Right ventricle myocardium inferior (tissue), 1 donor: Measurements from ENCODE around the gene FGF12. TPM values are rescaled to one million over a fixed set of nuclear protein-coding genes. Genes with fewer than 3 reads are reported as not detected.

Experiments used
- ATAC-seq: fragments of 200-7000 bp; cut with Tn5 transposase; one replicate; pipeline ENCODE4 v1.9.1; 2020; ENCODE audit warnings: mild to moderate bottlenecking, moderate library complexity
- DNase-seq: peaks from one replicate; pipeline ENCODE4 v3.0.0; 2021; ENCODE audit errors: missing footprints
- intact Hi-C: fragments of 100-400 bp; cut with DNase I; formaldehyde crosslinking; loops from one replicate; pipeline ENCODE4 v1.11.0; 2022
- total RNA-seq: library from RNA; stranded (reverse); fragmentation: NEBNext Ultra II Directional; extraction: Animal tissue kit (Norgen Biotek cat#: 25700); gene quantifications from one replicate; pipeline ENCODE4 v1.2.1, GENCODE V29; 2021
- donor health status: DM: no; HTN: yes; CAD: no; lungs with severe emphysema.

Gene FGF12
- total RNA-seq, 1 donor from 2014 or later, result 340 TPM

GRCh38 chr3:192550356-192550755, 177.0 kb downstream of the FGF12 start:
- ATAC-seq (no peak), DNase-seq (no peak)
- intact Hi-C loops, result no loop called here

GRCh38 chr3:192545333-192545732, 182.0 kb downstream of the FGF12 start:
- no peak for ATAC-seq
- intact Hi-C loops, result no loop called here
- no peak for DNase-seq

- intact Hi-C loops, result no loop called here
- DNase-seq (no peak), ATAC-seq (no peak)
These were observed 184.2 kb downstream of the FGF12 start for GRCh38 chr3:192543163-192543562.

- DNase-seq (no peak), ATAC-seq (peak; percentile 21)
- intact Hi-C loops, result loop anchor here (2.0 to 5.0 kb wide), 2 partner anchors 22 to 35 kb away; no protein-coding TSS in a partner anchor
These were observed 210.5 kb downstream of the FGF12 start for GRCh38 chr3:192516820-192517219.

GRCh38 chr3:192515664-192516045, 211.7 kb downstream of the FGF12 start:
- no peak for DNase-seq
- intact Hi-C loops, result loop anchor here (2.0 to 5.0 kb wide), 2 partner anchors 21 to 33 kb away; no protein-coding TSS in a partner anchor
- ATAC-seq, result no peak

- intact Hi-C loops, result loop anchor here (5.0 kb wide), 1 partner anchor 33 kb away; no protein-coding TSS in a partner anchor
- ATAC-seq (peak; percentile 24), DNase-seq (no peak)
These were observed 212.3 kb downstream of the FGF12 start for GRCh38 chr3:192514754-192515663.

- intact Hi-C loops, result no loop called here
- ATAC-seq (no peak), DNase-seq (no peak)
These were observed 213.1 kb downstream of the FGF12 start for GRCh38 chr3:192514081-192514753.

- DNase-seq (no peak), ATAC-seq (no peak)
- intact Hi-C loops, result no loop called here
These were observed 221.6 kb downstream of the FGF12 start for GRCh38 chr3:192505731-192506130.

GRCh38 chr3:192501401-192501800, 225.9 kb downstream of the FGF12 start:
- no peak for DNase-seq
- intact Hi-C loops, result no loop called here
- ATAC-seq, result peak; percentile 49

GRCh38 chr3:192496905-192497587, 230.3 kb downstream of the FGF12 start:
- ATAC-seq (no peak), DNase-seq (no peak)
- intact Hi-C loops, result no loop called here

- peak; percentile 20 for ATAC-seq
- DNase-seq, result no peak
- intact Hi-C loops, result loop anchor here (2.0 kb wide), 1 partner anchor 23 kb away; no protein-coding TSS in a partner anchor
These were observed 233.2 kb downstream of the FGF12 start for GRCh38 chr3:192494174-192494573.

GRCh38 chr3:192490720-192491119, 236.6 kb downstream of the FGF12 start:
- no peak for DNase-seq

GRCh38 chr3:192489579-192489978, 237.8 kb downstream of the FGF12 start:
- DNase-seq (no peak), ATAC-seq (peak; percentile 45)
- intact Hi-C loops, result no loop called here

More at GRCh38 chr3:192490720-192491119, 236.6 kb downstream of the FGF12 start:
- peak; percentile 22 for ATAC-seq
- intact Hi-C loops, result no loop called here

- DNase-seq (no peak), ATAC-seq (peak; percentile 29)
- intact Hi-C loops, result no loop called here
These were observed 240.3 kb downstream of the FGF12 start for GRCh38 chr3:192487033-192487432.

GRCh38 chr3:192482809-192483208, 244.5 kb downstream of the FGF12 start:
- no peak for DNase-seq
- intact Hi-C loops, result loop anchor here (5.0 kb wide), 1 partner anchor 34 kb away; no protein-coding TSS in a partner anchor
- ATAC-seq, result no peak

- intact Hi-C loops, result loop anchor here (5.0 kb wide), 1 partner anchor 35 kb away; no protein-coding TSS in a partner anchor
- ATAC-seq (no peak), DNase-seq (no peak)
These were observed 244.9 kb downstream of the FGF12 start for GRCh38 chr3:192482391-192482790.

- intact Hi-C loops, result loop anchor here (5.0 kb wide), 1 partner anchor 36 kb away; no protein-coding TSS in a partner anchor
- DNase-seq, result no peak
- ATAC-seq, result no peak
These were observed 245.7 kb downstream of the FGF12 start for GRCh38 chr3:192481638-192482037.

- no peak for DNase-seq
- intact Hi-C loops, result loop anchor here (1.0 to 10.0 kb wide), 3 partner anchors 100 to 1107 kb away; no protein-coding TSS in a partner anchor
- peak; percentile 74 for ATAC-seq
These were observed 259.9 kb downstream of the FGF12 start for GRCh38 chr3:192467230-192468140.
